K562 (cell line): Measurements from ENCODE around the gene GPRIN1. TPM values are rescaled to one million over a fixed set of nuclear protein-coding genes. Genes with fewer than 3 reads are reported as not detected.

Experiments
- ARNT ChIP-seq, 2 experiments: fragments of 450-650 bp; IDR thresholded peaks; 2 replicates each; pipeline ENCODE4 v1.6.1; 2016; ENCODE audit warnings: mild to moderate bottlenecking in 1 of 2
- CC2D1A ChIP-seq: fragments of 450-650 bp; IDR thresholded peaks from 2 replicates; pipeline ENCODE4 v1.6.1; 2017; ENCODE audit warnings: mild to moderate bottlenecking
- FOXK1 ChIP-seq: sonication (generic); formaldehyde crosslinking; IDR thresholded peaks from 2 replicates; pipeline ENCODE4 v1.8.0; 2022; ENCODE audit warnings: missing genetic modification reagents, mild to moderate bottlenecking, borderline replicate concordance
- NFIC ChIP-seq: fragments of 450-650 bp; IDR thresholded peaks from 2 replicates; pipeline ENCODE4 v1.6.1; 2017; ENCODE audit warnings: mild to moderate bottlenecking, inconsistent platforms
- PHF20 ChIP-seq: fragments of 450-650 bp; IDR thresholded peaks from 2 replicates; pipeline ENCODE4 v1.6.1; 2018; ENCODE audit not compliant: partially characterized antibody
- SOX6 ChIP-seq: fragments of 450-650 bp; IDR thresholded peaks from 2 replicates; pipeline ENCODE4 v1.6.1; 2014; ENCODE audit warnings: mild to moderate bottlenecking
- TBP ChIP-seq: optimal IDR thresholded peaks from 2 replicates; pipeline ENCODE3; 2011; ENCODE audit warnings: low read depth, low read length, improper control_type of control experiment
- ZC3H11A ChIP-seq: IDR thresholded peaks from 2 replicates; pipeline ENCODE4 v1.6.1; 2012; ENCODE audit warnings: low read depth, low read length, improper control_type of control experiment
- polyA plus RNA-seq, 8 experiments: library from polyadenylated mRNA; depleted of rRNA in 4 of 8; stranded (reverse) in 5 of 8; unstranded in 3 of 8; fragments of >200 nt; fragmentation: Nextera tagmentation in 2 of 8; fragmentation: Illumina TruSeq in 1 of 8; extraction: Ambion mirVana in 2 of 8; extraction: Trizol in 1 of 8; gene quantifications; 2 replicates each; pipeline versions ENCODE4 v1.2.1 to v1.2.3, GENCODE V29; 2011 to 2014; ENCODE audit warnings: inconsistent platforms in 1 of 8, missing spikeins in 1 of 8
- total RNA-seq, 7 experiments: library from RNA; depleted of rRNA in 6 of 7; stranded (reverse); fragments of >200 nt in 6 of 7; fragmentation: Illumina TruSeq in 2 of 7; extraction: Trizol in 2 of 7; gene quantifications; 2 replicates each; pipeline versions ENCODE4 v1.2.1 to v1.2.3, GENCODE V29; 2011 to 2021; ENCODE audit warnings: low replicate concordance in 1 of 7
- TF ChIP-seq, protein P1 (sequence below): fragments of 450-650 bp; IDR thresholded peaks from 2 replicates; pipeline ENCODE4 v1.7.0; 2016; ENCODE audit warnings: borderline replicate concordance
- TF ChIP-seq, protein P2 (sequence below): fragments of 450-650 bp; IDR thresholded peaks from 2 replicates; pipeline ENCODE4 v1.6.1; 2016; ENCODE audit warnings: mild to moderate bottlenecking, moderate library complexity
- TF ChIP-seq, protein P3 (sequence below), 2 experiments: IDR thresholded peaks; 2 replicates each; pipeline ENCODE4 v1.6.1; 2011; ENCODE audit warnings: borderline replicate concordance in 1 of 2, control low read depth in 1 of 2, low read depth in 1 of 2, low read length in 1 of 2, mild to moderate bottlenecking in 1 of 2, mixed read lengths in 1 of 2, moderate library complexity in 1 of 2; ENCODE audit not compliant: insufficient read depth in 1 of 2, insufficient read length in 1 of 2, poor library complexity in 1 of 2, severe bottlenecking in 1 of 2; ENCODE audit errors: extremely low read depth in 1 of 2

GPRIN1 gene
- total and polyA plus RNA-seq, 9 of the 15 experiments (the other 6 are each of a cell fraction or from before 2014, with no cell fraction given) = 0.15 to 11.6 (median 4.4) TPM

DNA sequence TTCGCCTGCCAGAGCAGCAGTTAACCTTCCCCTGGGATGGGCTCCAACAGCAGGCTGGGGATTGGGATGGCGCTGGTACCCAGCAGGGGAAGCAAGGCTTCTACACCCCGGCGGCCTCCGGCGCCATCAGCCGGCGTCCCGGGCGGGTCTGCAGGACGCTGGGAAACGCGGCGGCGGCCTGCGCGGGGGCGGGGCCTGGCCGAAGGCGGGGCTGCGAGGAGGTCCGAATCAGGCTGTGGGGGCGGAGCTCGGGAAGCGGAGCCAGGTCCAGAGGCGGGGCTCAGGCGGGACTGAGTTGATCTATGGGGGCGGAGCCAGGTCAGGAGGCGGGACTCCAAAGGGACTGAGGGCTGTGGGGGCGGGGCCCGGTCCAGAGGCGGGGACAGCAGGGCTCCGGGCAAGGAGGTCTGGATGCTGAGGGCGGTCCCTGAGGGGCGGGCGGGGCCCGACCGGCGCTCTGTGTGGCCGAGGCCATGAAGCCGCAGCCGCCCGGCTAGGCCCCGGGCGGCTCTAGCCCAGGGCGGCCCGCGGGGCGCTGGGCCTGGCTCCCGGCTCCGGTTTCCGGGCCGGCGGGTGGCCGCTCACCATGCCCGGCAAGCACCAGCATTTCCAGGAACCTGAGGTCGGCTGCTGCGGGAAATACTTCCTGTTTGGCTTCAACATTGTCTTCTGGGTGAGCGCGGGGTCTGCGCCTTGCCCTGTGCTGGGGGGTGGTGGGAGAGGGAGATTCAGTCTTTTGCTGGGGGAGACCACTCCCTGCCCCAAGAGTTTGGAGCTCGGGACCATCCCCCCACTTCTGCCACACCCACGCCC is 37.3 kb upstream of the GPRIN1 start, which contains the start of gene TSPAN17 (continued):
- TF ChIP-seq, protein P1, sequence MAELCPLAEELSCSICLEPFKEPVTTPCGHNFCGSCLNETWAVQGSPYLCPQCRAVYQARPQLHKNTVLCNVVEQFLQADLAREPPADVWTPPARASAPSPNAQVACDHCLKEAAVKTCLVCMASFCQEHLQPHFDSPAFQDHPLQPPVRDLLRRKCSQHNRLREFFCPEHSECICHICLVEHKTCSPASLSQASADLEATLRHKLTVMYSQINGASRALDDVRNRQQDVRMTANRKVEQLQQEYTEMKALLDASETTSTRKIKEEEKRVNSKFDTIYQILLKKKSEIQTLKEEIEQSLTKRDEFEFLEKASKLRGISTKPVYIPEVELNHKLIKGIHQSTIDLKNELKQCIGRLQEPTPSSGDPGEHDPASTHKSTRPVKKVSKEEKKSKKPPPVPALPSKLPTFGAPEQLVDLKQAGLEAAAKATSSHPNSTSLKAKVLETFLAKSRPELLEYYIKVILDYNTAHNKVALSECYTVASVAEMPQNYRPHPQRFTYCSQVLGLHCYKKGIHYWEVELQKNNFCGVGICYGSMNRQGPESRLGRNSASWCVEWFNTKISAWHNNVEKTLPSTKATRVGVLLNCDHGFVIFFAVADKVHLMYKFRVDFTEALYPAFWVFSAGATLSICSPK = no peak
- no peak for TF ChIP-seq ZC3H11A
- TF ChIP-seq ARNT (IDR thresholded peaks at IDR 0.05) = no peak
- no peak for TF ChIP-seq SOX6
- no peak for TF ChIP-seq CC2D1A
- TF ChIP-seq TBP = peak; percentile 58
- TF ChIP-seq PHF20 = peak; percentile 76
- TF ChIP-seq, protein P2, sequence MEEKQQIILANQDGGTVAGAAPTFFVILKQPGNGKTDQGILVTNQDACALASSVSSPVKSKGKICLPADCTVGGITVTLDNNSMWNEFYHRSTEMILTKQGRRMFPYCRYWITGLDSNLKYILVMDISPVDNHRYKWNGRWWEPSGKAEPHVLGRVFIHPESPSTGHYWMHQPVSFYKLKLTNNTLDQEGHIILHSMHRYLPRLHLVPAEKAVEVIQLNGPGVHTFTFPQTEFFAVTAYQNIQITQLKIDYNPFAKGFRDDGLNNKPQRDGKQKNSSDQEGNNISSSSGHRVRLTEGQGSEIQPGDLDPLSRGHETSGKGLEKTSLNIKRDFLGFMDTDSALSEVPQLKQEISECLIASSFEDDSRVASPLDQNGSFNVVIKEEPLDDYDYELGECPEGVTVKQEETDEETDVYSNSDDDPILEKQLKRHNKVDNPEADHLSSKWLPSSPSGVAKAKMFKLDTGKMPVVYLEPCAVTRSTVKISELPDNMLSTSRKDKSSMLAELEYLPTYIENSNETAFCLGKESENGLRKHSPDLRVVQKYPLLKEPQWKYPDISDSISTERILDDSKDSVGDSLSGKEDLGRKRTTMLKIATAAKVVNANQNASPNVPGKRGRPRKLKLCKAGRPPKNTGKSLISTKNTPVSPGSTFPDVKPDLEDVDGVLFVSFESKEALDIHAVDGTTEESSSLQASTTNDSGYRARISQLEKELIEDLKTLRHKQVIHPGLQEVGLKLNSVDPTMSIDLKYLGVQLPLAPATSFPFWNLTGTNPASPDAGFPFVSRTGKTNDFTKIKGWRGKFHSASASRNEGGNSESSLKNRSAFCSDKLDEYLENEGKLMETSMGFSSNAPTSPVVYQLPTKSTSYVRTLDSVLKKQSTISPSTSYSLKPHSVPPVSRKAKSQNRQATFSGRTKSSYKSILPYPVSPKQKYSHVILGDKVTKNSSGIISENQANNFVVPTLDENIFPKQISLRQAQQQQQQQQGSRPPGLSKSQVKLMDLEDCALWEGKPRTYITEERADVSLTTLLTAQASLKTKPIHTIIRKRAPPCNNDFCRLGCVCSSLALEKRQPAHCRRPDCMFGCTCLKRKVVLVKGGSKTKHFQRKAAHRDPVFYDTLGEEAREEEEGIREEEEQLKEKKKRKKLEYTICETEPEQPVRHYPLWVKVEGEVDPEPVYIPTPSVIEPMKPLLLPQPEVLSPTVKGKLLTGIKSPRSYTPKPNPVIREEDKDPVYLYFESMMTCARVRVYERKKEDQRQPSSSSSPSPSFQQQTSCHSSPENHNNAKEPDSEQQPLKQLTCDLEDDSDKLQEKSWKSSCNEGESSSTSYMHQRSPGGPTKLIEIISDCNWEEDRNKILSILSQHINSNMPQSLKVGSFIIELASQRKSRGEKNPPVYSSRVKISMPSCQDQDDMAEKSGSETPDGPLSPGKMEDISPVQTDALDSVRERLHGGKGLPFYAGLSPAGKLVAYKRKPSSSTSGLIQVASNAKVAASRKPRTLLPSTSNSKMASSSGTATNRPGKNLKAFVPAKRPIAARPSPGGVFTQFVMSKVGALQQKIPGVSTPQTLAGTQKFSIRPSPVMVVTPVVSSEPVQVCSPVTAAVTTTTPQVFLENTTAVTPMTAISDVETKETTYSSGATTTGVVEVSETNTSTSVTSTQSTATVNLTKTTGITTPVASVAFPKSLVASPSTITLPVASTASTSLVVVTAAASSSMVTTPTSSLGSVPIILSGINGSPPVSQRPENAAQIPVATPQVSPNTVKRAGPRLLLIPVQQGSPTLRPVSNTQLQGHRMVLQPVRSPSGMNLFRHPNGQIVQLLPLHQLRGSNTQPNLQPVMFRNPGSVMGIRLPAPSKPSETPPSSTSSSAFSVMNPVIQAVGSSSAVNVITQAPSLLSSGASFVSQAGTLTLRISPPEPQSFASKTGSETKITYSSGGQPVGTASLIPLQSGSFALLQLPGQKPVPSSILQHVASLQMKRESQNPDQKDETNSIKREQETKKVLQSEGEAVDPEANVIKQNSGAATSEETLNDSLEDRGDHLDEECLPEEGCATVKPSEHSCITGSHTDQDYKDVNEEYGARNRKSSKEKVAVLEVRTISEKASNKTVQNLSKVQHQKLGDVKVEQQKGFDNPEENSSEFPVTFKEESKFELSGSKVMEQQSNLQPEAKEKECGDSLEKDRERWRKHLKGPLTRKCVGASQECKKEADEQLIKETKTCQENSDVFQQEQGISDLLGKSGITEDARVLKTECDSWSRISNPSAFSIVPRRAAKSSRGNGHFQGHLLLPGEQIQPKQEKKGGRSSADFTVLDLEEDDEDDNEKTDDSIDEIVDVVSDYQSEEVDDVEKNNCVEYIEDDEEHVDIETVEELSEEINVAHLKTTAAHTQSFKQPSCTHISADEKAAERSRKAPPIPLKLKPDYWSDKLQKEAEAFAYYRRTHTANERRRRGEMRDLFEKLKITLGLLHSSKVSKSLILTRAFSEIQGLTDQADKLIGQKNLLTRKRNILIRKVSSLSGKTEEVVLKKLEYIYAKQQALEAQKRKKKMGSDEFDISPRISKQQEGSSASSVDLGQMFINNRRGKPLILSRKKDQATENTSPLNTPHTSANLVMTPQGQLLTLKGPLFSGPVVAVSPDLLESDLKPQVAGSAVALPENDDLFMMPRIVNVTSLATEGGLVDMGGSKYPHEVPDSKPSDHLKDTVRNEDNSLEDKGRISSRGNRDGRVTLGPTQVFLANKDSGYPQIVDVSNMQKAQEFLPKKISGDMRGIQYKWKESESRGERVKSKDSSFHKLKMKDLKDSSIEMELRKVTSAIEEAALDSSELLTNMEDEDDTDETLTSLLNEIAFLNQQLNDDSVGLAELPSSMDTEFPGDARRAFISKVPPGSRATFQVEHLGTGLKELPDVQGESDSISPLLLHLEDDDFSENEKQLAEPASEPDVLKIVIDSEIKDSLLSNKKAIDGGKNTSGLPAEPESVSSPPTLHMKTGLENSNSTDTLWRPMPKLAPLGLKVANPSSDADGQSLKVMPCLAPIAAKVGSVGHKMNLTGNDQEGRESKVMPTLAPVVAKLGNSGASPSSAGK = no peak
- TF ChIP-seq NFIC = no peak
- TF ChIP-seq FOXK1 (CRISPR knock-in tag) = no peak
- TF ChIP-seq, protein P3, sequence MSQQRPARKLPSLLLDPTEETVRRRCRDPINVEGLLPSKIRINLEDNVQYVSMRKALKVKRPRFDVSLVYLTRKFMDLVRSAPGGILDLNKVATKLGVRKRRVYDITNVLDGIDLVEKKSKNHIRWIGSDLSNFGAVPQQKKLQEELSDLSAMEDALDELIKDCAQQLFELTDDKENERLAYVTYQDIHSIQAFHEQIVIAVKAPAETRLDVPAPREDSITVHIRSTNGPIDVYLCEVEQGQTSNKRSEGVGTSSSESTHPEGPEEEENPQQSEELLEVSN (IDR thresholded peaks at IDR 0.05; ENCODE audit: borderline replicate concordance in 1 of 2, extremely low read depth in 1 of 2, insufficient read depth in 1 of 2, insufficient read length in 1 of 2, low read depth in 1 of 2, low read length in 1 of 2, poor library complexity in 1 of 2, severe bottlenecking in 1 of 2) = peak in 1 of 2 experiments; percentile 23
